ENCODE data around the gene PHF20. TPM values are rescaled to one million over a fixed set of nuclear protein-coding genes. Genes with fewer than 3 reads are reported as not detected.
A peak's percentile ranks its signal among the peaks of the same experiment; 100 is the strongest.

PHF20 gene
- total and polyA plus RNA-seq, 2 of the 13 experiments (the other 11 are each of a cell fraction or from before 2014, with no cell fraction given) = 22.8 to 34.1 TPM

- TF ChIP-seq POGK (CRISPR knock-in tag; conservative IDR thresholded peaks at IDR 0.05) (peak; percentile 85), HMGXB4 (CRISPR knock-in tag; IDR thresholded peaks at IDR 0.05; ENCODE audit: borderline replicate concordance in 1 of 2, low read depth in 1 of 2) (peak; percentile 69 to 76; a peak in 3 of 4 replicates), ZNF550 (CRISPR knock-in tag; IDR thresholded peaks at IDR 0.05; ENCODE audit: borderline replicate concordance) (peak; percentile 99; the same call in 1 of the 2 replicates), IKZF5 (CRISPR knock-in tag; IDR thresholded peaks at IDR 0.05) (peak; percentile 89), ZNF709 (CRISPR knock-in tag; IDR thresholded peaks at IDR 0.05) (peak; percentile 80), YY1 (IDR thresholded peaks at IDR 0.05; ENCODE audit: insufficient read depth, insufficient replicate concordance, low read depth, low read length) (peak; percentile 23), ZNF263 (CRISPR knock-in tag; IDR thresholded peaks at IDR 0.05) (peak; percentile 62; the same call in 1 of the 2 replicates), NAIF1 (CRISPR knock-in tag; IDR thresholded peaks at IDR 0.05; ENCODE audit: borderline replicate concordance) (no peak), ZNF546 (CRISPR knock-in tag; conservative IDR thresholded peaks at IDR 0.05) (peak; percentile 96), ZMYM2 (CRISPR knock-in tag; IDR thresholded peaks at IDR 0.05) (peak; percentile 95), ZNF354B (CRISPR knock-in tag; IDR thresholded peaks at IDR 0.05) (peak; percentile 87; the same call in 1 of the 2 replicates), ZNF260 (CRISPR knock-in tag; IDR thresholded peaks at IDR 0.05; ENCODE audit: borderline replicate concordance, low read depth) (0 out of 2 replicates have a peak, but pooled peaks have one; percentile 47), ZNF761 (CRISPR knock-in tag; conservative IDR thresholded peaks at IDR 0.05) (peak; percentile 88), FOXP1 (IDR thresholded peaks at IDR 0.05) (peak; percentile 28; the same call in 1 of the 2 replicates), FOXP1 (CRISPR knock-in tag; IDR thresholded peaks at IDR 0.05) (no peak)
- TF ChIP-seq, protein P1, sequence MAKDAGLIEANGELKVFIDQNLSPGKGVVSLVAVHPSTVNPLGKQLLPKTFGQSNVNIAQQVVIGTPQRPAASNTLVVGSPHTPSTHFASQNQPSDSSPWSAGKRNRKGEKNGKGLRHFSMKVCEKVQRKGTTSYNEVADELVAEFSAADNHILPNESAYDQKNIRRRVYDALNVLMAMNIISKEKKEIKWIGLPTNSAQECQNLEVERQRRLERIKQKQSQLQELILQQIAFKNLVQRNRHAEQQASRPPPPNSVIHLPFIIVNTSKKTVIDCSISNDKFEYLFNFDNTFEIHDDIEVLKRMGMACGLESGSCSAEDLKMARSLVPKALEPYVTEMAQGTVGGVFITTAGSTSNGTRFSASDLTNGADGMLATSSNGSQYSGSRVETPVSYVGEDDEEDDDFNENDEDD (CRISPR knock-in tag; IDR thresholded peaks at IDR 0.05; ENCODE audit: borderline replicate concordance) = peak; percentile 100
- TF ChIP-seq, protein P2, sequence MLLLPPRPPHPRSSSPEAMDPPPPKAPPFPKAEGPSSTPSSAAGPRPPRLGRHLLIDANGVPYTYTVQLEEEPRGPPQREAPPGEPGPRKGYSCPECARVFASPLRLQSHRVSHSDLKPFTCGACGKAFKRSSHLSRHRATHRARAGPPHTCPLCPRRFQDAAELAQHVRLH (CRISPR knock-in tag; IDR thresholded peaks at IDR 0.05; ENCODE audit: borderline replicate concordance, low read depth) = peak; percentile 85; the same call in 1 of the 2 replicates
- TF ChIP-seq, protein P3, sequence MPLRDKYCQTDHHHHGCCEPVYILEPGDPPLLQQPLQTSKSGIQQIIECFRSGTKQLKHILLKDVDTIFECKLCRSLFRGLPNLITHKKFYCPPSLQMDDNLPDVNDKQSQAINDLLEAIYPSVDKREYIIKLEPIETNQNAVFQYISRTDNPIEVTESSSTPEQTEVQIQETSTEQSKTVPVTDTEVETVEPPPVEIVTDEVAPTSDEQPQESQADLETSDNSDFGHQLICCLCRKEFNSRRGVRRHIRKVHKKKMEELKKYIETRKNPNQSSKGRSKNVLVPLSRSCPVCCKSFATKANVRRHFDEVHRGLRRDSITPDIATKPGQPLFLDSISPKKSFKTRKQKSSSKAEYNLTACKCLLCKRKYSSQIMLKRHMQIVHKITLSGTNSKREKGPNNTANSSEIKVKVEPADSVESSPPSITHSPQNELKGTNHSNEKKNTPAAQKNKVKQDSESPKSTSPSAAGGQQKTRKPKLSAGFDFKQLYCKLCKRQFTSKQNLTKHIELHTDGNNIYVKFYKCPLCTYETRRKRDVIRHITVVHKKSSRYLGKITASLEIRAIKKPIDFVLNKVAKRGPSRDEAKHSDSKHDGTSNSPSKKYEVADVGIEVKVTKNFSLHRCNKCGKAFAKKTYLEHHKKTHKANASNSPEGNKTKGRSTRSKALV (CRISPR knock-in tag; IDR thresholded peaks at IDR 0.05) = peak; percentile 70; the same call in 1 of the 2 replicates
These were observed at the start of gene PHF20 (continued) for GRCh38 chr20:35771689-35772562.
